CD4-positive, alpha-beta T cell treated with Interferon gamma for 1 hour (primary cell): Measurements from ENCODE around the gene METAP1D.

Experiments used
- DNase-seq: peaks from one replicate; pipeline ENCODE4 v3.0.0-alpha.2; 2020

METAP1D gene

GRCh38 chr2:171999161-171999560, 592 bp upstream of the METAP1D start:
- DNase-seq: no peak

- DNase-seq: no peak
Measured at GRCh38 chr2:172000696-172001361, 1.1 kb downstream of the METAP1D start.

GRCh38 chr2:172007372-172007771, 7.6 kb downstream of the METAP1D start:
- DNase-seq: no peak

- DNase-seq: no peak
Measured at GRCh38 chr2:172009823-172010222, 10.1 kb downstream of the METAP1D start.

- DNase-seq: no peak
Measured at GRCh38 chr2:172011812-172012575, 12.2 kb downstream of the METAP1D start.

- DNase-seq: no peak
Measured at GRCh38 chr2:172012677-172013391, 13.1 kb downstream of the METAP1D start.

GRCh38 chr2:172013396-172013795, 13.6 kb downstream of the METAP1D start:
- no peak for DNase-seq

- no peak for DNase-seq
Measured at GRCh38 chr2:172021074-172021931, 21.6 kb downstream of the METAP1D start.

GRCh38 chr2:172021955-172022354, 22.2 kb downstream of the METAP1D start:
- DNase-seq: no peak

- DNase-seq: no peak
Measured at GRCh38 chr2:172031536-172031935, 31.8 kb downstream of the METAP1D start.

GRCh38 chr2:172038121-172038520, 38.4 kb downstream of the METAP1D start:
- DNase-seq: no peak

GRCh38 chr2:172038604-172039003, 38.9 kb downstream of the METAP1D start:
- no peak for DNase-seq

GRCh38 chr2:172039011-172039704, 39.4 kb downstream of the METAP1D start:
- DNase-seq: no peak

- no peak for DNase-seq
Measured at GRCh38 chr2:172040311-172040710, 40.6 kb downstream of the METAP1D start.

GRCh38 chr2:172046080-172046678, 46.4 kb downstream of the METAP1D start:
- DNase-seq: no peak

- DNase-seq: no peak
Measured at GRCh38 chr2:172046866-172047565, 47.3 kb downstream of the METAP1D start.

GRCh38 chr2:172047566-172048507, 48.1 kb downstream of the METAP1D start:
- DNase-seq: no peak

GRCh38 chr2:172048508-172049503, 49.1 kb downstream of the METAP1D start:
- no peak for DNase-seq
